Measurements from ENCODE around the gene MYL3.

DNA sequence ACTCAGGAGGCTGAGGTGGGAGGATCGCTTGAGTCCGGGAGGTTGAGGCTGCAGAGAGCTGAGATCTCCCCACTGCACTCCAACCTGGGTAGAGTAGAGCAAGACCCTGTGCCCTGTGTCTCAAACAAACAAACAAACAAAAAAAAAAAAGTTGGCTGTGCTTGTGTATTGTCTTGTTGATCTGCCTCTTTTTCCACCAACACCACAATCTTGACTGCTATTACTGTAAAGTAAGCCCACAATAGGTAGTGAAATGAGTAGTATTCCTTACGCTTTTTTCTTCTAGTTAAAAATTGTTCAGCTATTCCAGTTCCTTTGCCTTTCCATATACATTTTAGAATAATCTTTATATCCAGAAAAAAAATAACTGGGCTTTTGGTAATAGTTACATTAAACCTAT lies 49.7 kb upstream of the MYL3 start:
- TF ChIP-seq, protein P1, sequence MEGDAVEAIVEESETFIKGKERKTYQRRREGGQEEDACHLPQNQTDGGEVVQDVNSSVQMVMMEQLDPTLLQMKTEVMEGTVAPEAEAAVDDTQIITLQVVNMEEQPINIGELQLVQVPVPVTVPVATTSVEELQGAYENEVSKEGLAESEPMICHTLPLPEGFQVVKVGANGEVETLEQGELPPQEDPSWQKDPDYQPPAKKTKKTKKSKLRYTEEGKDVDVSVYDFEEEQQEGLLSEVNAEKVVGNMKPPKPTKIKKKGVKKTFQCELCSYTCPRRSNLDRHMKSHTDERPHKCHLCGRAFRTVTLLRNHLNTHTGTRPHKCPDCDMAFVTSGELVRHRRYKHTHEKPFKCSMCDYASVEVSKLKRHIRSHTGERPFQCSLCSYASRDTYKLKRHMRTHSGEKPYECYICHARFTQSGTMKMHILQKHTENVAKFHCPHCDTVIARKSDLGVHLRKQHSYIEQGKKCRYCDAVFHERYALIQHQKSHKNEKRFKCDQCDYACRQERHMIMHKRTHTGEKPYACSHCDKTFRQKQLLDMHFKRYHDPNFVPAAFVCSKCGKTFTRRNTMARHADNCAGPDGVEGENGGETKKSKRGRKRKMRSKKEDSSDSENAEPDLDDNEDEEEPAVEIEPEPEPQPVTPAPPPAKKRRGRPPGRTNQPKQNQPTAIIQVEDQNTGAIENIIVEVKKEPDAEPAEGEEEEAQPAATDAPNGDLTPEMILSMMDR (IDR thresholded peaks at IDR 0.05): no peak
- TF ChIP-seq POLR2A (IDR thresholded peaks at IDR 0.05): no peak
